Stomach (tissue), 9 donors: ENCODE results near the gene LRMDA. TPM values are rescaled to one million over a fixed set of nuclear protein-coding genes. Genes with fewer than 3 reads are reported as not detected.

Experiments
- DNase-seq, 2 donors: peaks; one replicate each; pipeline versions ENCODE4 v3.0.0 to v3.0.0-alpha.2; 2013 to 2019
- H3K27ac ChIP-seq, 5 donors: fragments of 200-600 bp in 4 of 5; sonication (generic) in 4 of 5; one replicate each; pipeline ENCODE4 v1.5.1; 2013 to 2019; ENCODE audit warnings: mild to moderate bottlenecking in 1 of 5, moderate library complexity in 1 of 5
- H3K27me3 ChIP-seq, 3 donors: fragments of 200-600 bp; sonication (generic); one replicate each; pipeline ENCODE4 v1.5.1; 2017 to 2019; ENCODE audit warnings: mixed run types in 1 of 3
- H3K36me3 ChIP-seq, 4 donors: fragments of 200-600 bp; sonication (generic); 1 replicate in 3 of 4; 2 replicates in 1 of 4; pipeline ENCODE4 v1.5.1; 2016 to 2019
- H3K4me1 ChIP-seq, 4 donors: fragments of 200-600 bp; sonication (generic); one replicate each; pipeline ENCODE4 v1.5.1; 2016 to 2019
- H3K4me3 ChIP-seq, 4 donors: fragments of 200-600 bp; sonication (generic) in 3 of 4; one replicate each; pipeline ENCODE4 v1.5.1; 2016 to 2019; ENCODE audit warnings: mild to moderate bottlenecking in 1 of 4
- H3K9me3 ChIP-seq, 4 donors: fragments of 200-600 bp; sonication (generic); one replicate each; pipeline ENCODE4 v1.5.1; 2016 to 2019
- CTCF ChIP-seq, 7 experiments: fragments of 450-650 bp in 4 of 7; fragments of 200-600 bp in 3 of 7; sonication (generic) in 3 of 7; IDR thresholded peaks; one replicate each; pipeline ENCODE4 v1.5.1; 2016 to 2019; ENCODE audit warnings: antibody characterized with exemption in 7 of 7, control low read depth in 2 of 7, mild to moderate bottlenecking in 1 of 7
- EP300 ChIP-seq: sonication (generic); formaldehyde crosslinking; IDR thresholded peaks from one replicate; pipeline ENCODE4 v1.6.1; 2017; ENCODE audit warnings: antibody characterized with exemption
- POLR2A ChIP-seq, 4 donors: fragments of 450-650 bp; IDR thresholded peaks; one replicate each; pipeline ENCODE4 v1.6.1; 2016; ENCODE audit warnings: antibody characterized with exemption in 4 of 4, control low read depth in 2 of 4, mild to moderate bottlenecking in 1 of 4, moderate library complexity in 1 of 4
- POLR2AphosphoS5 ChIP-seq, 3 donors: sonication (generic); formaldehyde crosslinking; IDR thresholded peaks; one replicate each; pipeline ENCODE4 v1.6.1; 2016; ENCODE audit warnings: antibody characterized with exemption in 3 of 3
- WGBS, 5 donors: extraction: QIAGEN DNeasy Blood & Tissue Kit in 3 of 5; methylation state at CpG; one replicate each; pipeline versions ENCODE4 v1.1.5 to v1.1.7; 2013 to 2018; 5-methylcytosine and 5-hydroxymethylcytosine counted together
- intact Hi-C: fragments of 100-400 bp; cut with DNase I; formaldehyde crosslinking; loops from one replicate; pipeline ENCODE4 v1.15.1; 2023; ENCODE audit warnings: low total_unique reads
- polyA plus RNA-seq, 3 donors: library from polyadenylated mRNA; stranded (reverse); fragments of 200-250 nt; gene quantifications; one replicate each; pipeline ENCODE4 v1.2.3, GENCODE V29; 2013
- total RNA-seq, 5 donors: library from RNA; depleted of rRNA; stranded (reverse); fragments of >200 nt; gene quantifications; one replicate each; pipeline versions ENCODE4 v1.1.0 to v1.2.3, GENCODE V29; 2014 to 2016
- donor health status: healthy with polysubstance abuse.
- donor health status: Bipolar disorder and iron deficiency.
- donor health status: healthy.

Gene LRMDA
- total and polyA plus RNA-seq, 8 donors, result 1.3 to 30.2 (median 13.6) TPM; not detected in 1

DNA sequence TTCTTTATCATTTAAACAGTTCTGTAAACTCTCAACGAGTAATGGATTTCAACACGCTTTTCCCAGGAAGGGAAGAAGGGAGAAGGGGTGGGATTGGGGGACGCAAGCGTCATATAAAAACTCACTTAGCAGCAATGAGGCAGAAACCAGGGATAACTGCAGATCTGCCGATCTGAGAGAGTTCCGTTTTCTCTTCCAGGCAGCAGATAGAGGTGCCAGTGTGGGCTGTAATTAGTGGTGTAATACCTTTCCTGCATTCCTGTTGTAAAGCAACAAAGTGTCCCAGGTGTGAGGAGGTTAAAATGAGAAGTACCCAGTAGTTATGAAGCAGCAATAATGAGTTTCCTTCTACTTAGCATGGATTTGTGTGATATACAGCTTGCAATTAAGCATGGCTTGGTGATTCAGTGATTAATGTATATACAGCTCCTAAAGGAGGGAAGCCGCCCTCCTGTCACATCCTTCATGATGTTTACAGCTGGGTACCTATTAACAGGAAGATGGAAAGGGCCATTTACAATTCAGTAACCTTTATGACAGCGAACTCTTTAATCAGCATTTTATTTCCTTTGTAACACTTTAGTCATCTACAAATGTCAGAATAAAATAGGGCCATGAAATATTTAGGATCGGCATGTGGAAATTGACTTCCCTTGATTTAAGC, 271.9 kb downstream of the LRMDA start:
- H3K4me3 ChIP-seq, result no peak overlapping the region
- TF ChIP-seq POLR2AphosphoS5 (IDR thresholded peaks at IDR 0.05) (no peak), EP300 (no peak), CTCF (IDR thresholded peaks at IDR 0.05) (no peak), POLR2A (IDR thresholded peaks at IDR 0.05) (no peak)
- peaks cover 0 to 1% (median 0%) of the 10 kb centered on the region in 4 donors for H3K4me1 ChIP-seq
- H3K36me3 ChIP-seq, result no peaks in the 10 kb centered on the region
- intact Hi-C loops, result no loop called here
- 76 to 87% (median 85%) methylated on average over 9 of the region's 9 CpGs for WGBS, 5 donors
- H3K9me3 ChIP-seq, result peaks cover 0 to 4% (median 0%) of the 10 kb centered on the region in 4 donors
- H3K27me3 ChIP-seq, result no peaks in the 10 kb centered on the region
- H3K27ac ChIP-seq, result no peak overlapping the region
- DNase-seq, result no peak

DNA sequence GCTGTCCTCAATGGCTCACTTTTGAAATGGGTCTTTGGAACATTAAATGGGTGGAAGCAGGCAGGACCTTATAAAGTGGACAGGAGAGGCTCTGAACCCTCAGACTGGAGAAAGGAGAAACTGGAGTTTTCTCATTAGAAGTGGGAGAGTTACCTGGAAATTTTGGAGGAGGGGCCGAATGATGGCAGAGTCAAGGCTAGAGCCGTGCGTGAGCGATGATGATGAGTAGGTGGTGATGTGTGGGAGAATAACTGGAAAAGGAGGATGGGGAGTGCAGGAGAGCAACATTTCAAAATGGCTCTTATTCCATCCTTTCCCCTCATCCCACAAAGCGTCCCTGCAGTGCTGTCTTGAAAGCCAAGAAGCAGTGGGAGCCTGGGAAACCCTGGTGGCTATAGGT, 274.0 kb downstream of the LRMDA start:
- no peaks in the 10 kb centered on the region for H3K36me3 ChIP-seq
- 91 to 99% (median 97%) methylated on average over 5 of the region's 5 CpGs for WGBS, 5 donors
- H3K4me1 ChIP-seq, result peaks cover 0 to 5% (median 0%) of the 10 kb centered on the region in 4 donors
- no peak for DNase-seq
- TF ChIP-seq POLR2AphosphoS5 (IDR thresholded peaks at IDR 0.05) (no peak), POLR2A (IDR thresholded peaks at IDR 0.05) (no peak), EP300 (no peak), CTCF (IDR thresholded peaks at IDR 0.05) (no peak)
- H3K4me3 ChIP-seq, result no peak overlapping the region
- H3K27ac ChIP-seq, result no peak overlapping the region
- no peaks in the 10 kb centered on the region for H3K27me3 ChIP-seq
- H3K9me3 ChIP-seq, result no peaks in the 10 kb centered on the region
- intact Hi-C loops, result no loop called here

DNA sequence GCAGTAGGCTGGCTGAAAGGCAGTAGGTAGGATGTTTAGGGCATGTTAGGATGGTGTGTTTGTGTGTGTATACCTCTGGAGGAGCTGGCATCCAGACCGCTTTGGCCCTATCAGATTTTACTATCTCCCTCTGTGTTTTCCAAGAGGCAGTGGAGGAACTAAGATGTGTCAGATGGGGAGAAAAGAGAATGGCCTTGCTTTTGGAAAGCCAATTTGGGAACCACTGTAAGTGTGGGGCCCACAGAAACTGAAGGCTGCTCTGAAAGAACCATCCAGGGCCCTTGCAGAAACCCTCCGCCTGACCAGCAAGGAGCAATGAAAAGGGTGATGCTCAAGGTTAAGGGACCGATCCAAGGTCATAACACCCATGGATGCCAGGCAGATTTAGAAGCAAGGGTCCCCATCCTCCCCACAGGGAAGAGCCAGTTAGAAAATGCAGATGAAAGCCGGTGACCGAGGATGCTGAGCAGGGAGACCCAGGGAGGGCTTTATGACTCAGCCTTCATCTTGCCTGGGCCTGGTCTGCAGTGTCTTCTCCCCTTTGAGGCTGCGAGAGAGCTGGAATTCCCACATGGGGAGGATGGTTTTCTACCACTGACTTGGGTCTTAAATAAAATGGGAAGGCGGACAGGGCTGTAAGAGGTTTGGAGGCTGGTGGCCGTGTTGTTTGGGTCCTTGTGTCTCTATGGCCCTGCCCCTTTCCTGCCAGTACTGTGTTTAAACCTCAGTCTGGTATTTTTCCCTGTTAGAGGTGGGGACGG, 275.8 kb downstream of the LRMDA start:
- WGBS, 5 donors, result 84 to 89% (median 86%) methylated on average over 9 of the region's 9 CpGs
- H3K27ac ChIP-seq, result no peak overlapping the region
- intact Hi-C loops, result no loop called here
- TF ChIP-seq POLR2A (IDR thresholded peaks at IDR 0.05), result no peak
- no peak for TF ChIP-seq EP300
- no peak for TF ChIP-seq POLR2AphosphoS5 (IDR thresholded peaks at IDR 0.05)
- no peak for TF ChIP-seq CTCF (IDR thresholded peaks at IDR 0.05)
- H3K27me3 ChIP-seq, result no peaks in the 10 kb centered on the region
- H3K9me3 ChIP-seq, result no peaks in the 10 kb centered on the region
- H3K4me3 ChIP-seq, result no peak overlapping the region
- no peaks in the 10 kb centered on the region for H3K36me3 ChIP-seq
- DNase-seq, result no peak
- peaks cover 0 to 5% (median 2%) of the 10 kb centered on the region in 4 donors for H3K4me1 ChIP-seq

DNA sequence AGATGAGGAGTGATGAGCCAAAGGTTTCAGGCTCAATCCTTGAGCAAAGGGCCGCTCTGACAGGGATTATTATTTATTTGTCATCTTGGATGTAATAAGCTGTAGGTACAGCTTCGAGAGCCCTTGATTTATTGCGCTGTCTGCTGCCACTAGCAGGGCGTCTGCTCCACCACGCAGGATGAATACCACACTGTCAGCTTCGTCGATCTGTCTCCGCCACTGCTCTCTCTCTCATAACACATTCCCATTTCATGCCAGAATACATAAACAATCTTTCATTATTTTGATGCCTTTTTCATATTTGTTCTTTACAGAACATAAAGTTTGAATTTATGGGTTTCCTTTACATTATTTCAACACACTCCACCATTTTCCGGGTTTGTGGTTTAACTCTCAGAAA, 276.6 kb downstream of the LRMDA start:
- no peaks in the 10 kb centered on the region for H3K9me3 ChIP-seq
- 65 to 86% (median 80%) methylated on average over 9 of the region's 9 CpGs for WGBS, 5 donors
- no peaks in the 10 kb centered on the region for H3K36me3 ChIP-seq
- intact Hi-C loops, result no loop called here
- H3K27ac ChIP-seq, result no peak overlapping the region
- TF ChIP-seq EP300 (no peak), CTCF (IDR thresholded peaks at IDR 0.05) (no peak), POLR2A (IDR thresholded peaks at IDR 0.05) (no peak)
- no peaks in the 10 kb centered on the region for H3K27me3 ChIP-seq
- no peak overlapping the region for H3K4me3 ChIP-seq
- DNase-seq, result no peak
- peaks cover 0 to 11% (median 3%) of the 10 kb centered on the region in 4 donors for H3K4me1 ChIP-seq
